OCI-LY7 (cell line): ENCODE results near the gene PIRT. TPM values are rescaled to one million over a fixed set of nuclear protein-coding genes. Genes with fewer than 3 reads are reported as not detected.

Experiments
- BruUV-seq: library from RNA; stranded (reverse); fragments of 400-500 nt; replicated peaks from 2 replicates; lab custom pipeline; 2021; lab: Mats Ljungman, UMichigan
- CTCF ChIA-PET: fragments of 300-600 bp; sonication (Branson Sonifier 250); formaldehyde crosslinking; loops from one replicate; lab custom pipeline; 2022; ENCODE audit warnings: antibody characterized with exemption; ENCODE audit not compliant: unreplicated experiment; lab: Charles Lee
- POLR2A ChIA-PET: fragments of 300-600 bp; sonication (Branson Sonifier 250); formaldehyde crosslinking; loops from one replicate; lab custom pipeline; 2022; ENCODE audit warnings: antibody characterized with exemption; lab: Charles Lee
- DNase-seq: peaks from one replicate; pipeline ENCODE4 v3.0.0-alpha.2; 2015; ENCODE audit warnings: low spot score
- H2AFZ ChIP-seq: fragments of 200-600 bp; sonication (generic), shearing (Covaris generic); 2 replicates; pipeline ENCODE4 v1.6.1; 2014; ENCODE audit warnings: mild to moderate bottlenecking, antibody characterized with exemption, low read length, moderate library complexity
- H3K27ac ChIP-seq: fragments of 200-600 bp; sonication (generic); 2 replicates; pipeline ENCODE4 v1.5.1; 2014; ENCODE audit warnings: mixed run types, low read depth, mild to moderate bottlenecking, moderate library complexity, low read length, inconsistent platforms; ENCODE audit not compliant: poor library complexity, severe bottlenecking
- H3K36me3 ChIP-seq: fragments of 200-600 bp; sonication (generic); 2 replicates; pipeline ENCODE4 v1.6.1; 2014; ENCODE audit warnings: mild to moderate bottlenecking, antibody characterized with exemption, low read length, moderate library complexity, mixed read lengths; ENCODE audit not compliant: insufficient read depth
- H3K4me1 ChIP-seq: fragments of 200-600 bp; sonication (generic); 2 replicates; pipeline ENCODE4 v1.5.1; 2014; ENCODE audit warnings: mild to moderate bottlenecking, low read length; ENCODE audit not compliant: insufficient read depth, poor library complexity, severe bottlenecking
- H3K4me2 ChIP-seq: fragments of 200-600 bp; sonication (generic); 2 replicates; pipeline ENCODE4 v1.6.1; 2014; ENCODE audit warnings: mild to moderate bottlenecking, low read length
- H3K4me3 ChIP-seq: fragments of 200-600 bp; sonication (generic); 2 replicates; pipeline ENCODE4 v1.5.1; 2014; ENCODE audit warnings: mild to moderate bottlenecking, low read depth, low read length; ENCODE audit not compliant: poor library complexity, severe bottlenecking
- H3K79me2 ChIP-seq: fragments of 200-600 bp; sonication (generic); 2 replicates; pipeline ENCODE4 v1.6.1; 2016; ENCODE audit warnings: low read depth, mild to moderate bottlenecking, low read length, moderate library complexity, mixed read lengths; ENCODE audit not compliant: insufficient read depth
- H3K9me2 ChIP-seq: fragments of 200-600 bp; sonication (generic); 2 replicates; pipeline ENCODE4 v1.6.1; 2016; ENCODE audit warnings: mild to moderate bottlenecking, low read length, mixed read lengths; ENCODE audit not compliant: insufficient read depth
- H3K9me3 ChIP-seq: fragments of 200-600 bp; sonication (generic); 2 replicates; pipeline ENCODE4 v1.6.1; 2014; ENCODE audit warnings: mild to moderate bottlenecking, mixed run types, low read length, mixed read lengths
- H4K20me1 ChIP-seq: fragments of 200-600 bp; sonication (generic); 2 replicates; pipeline ENCODE4 v1.6.1; 2014; ENCODE audit warnings: mild to moderate bottlenecking, antibody characterized with exemption, low read length, moderate library complexity, mixed read lengths; ENCODE audit not compliant: insufficient read depth
- CTCF ChIP-seq: fragments of 200-600 bp; sonication (generic); conservative IDR thresholded peaks from 2 replicates; pipeline ENCODE4 v1.5.1; 2014; ENCODE audit warnings: mild to moderate bottlenecking, antibody characterized with exemption, low read length, moderate library complexity, mixed read lengths
- EZH2phosphoT487 ChIP-seq: fragments of 200-600 bp; sonication (generic); IDR thresholded peaks from 2 replicates; pipeline ENCODE4 v1.6.1; 2018; ENCODE audit warnings: low read depth, borderline replicate concordance, mild to moderate bottlenecking, mixed run types, antibody characterized with exemption, low read length, moderate library complexity, mixed read lengths
- intact Hi-C: fragments of 100-400 bp; cut with micrococcal nuclease; formaldehyde crosslinking; loops from one replicate; pipeline ENCODE4 v1.10.0; 2022; ENCODE audit not compliant: unreplicated experiment
- total RNA-seq, 2 experiments: library from RNA; depleted of rRNA in 1 of 2; stranded (reverse); fragments of >200 nt in 1 of 2; shearing (Covaris generic) in 1 of 2; gene quantifications; 2 replicates each; pipeline ENCODE4 v1.2.3, GENCODE V29; 2014 to 2022

The PIRT gene
- total RNA-seq, 2 experiments from 2014 or later, result not detected

- POLR2A ChIA-PET, result no interaction called here
Measured at GRCh38 chr17:10775740-10776356, 62.0 kb downstream of the PIRT start.

GRCh38 chr17:10775058-10775457 lies 62.8 kb downstream of the PIRT start:
- Histone ChIP-seq H2AFZ (no peak overlapping the region), H3K79me2 (no peaks in the 10 kb centered on the region), H3K4me3 (no peak overlapping the region), H3K27ac (no peak overlapping the region), H3K36me3 (no peaks in the 10 kb centered on the region), H3K9me3 (peaks cover 11% of the 10 kb centered on the region; the same call in 1 of the 2 replicates), H3K4me1 (no peaks in the 10 kb centered on the region), H4K20me1 (no peaks in the 10 kb centered on the region), H3K9me2 (no peaks in the 10 kb centered on the region), H3K4me2 (no peak overlapping the region)
- ChIA-PET CTCF (no interaction called here), POLR2A (no interaction called here)
- BruUV-seq, result no TSS peak
- intact Hi-C loops, result no loop called here
- no peak for TF ChIP-seq EZH2phosphoT487
- TF ChIP-seq CTCF, result no peak
- DNase-seq, result no peak

More at GRCh38 chr17:10775740-10776356, 62.0 kb downstream of the PIRT start:
- intact Hi-C loops, result no loop called here
- H3K4me3 ChIP-seq, result no peak overlapping the region
- H3K9me3 ChIP-seq, result peaks cover 11% of the 10 kb centered on the region; the same call in 1 of the 2 replicates
- H4K20me1 ChIP-seq, result no peaks in the 10 kb centered on the region
- no peaks in the 10 kb centered on the region for H3K9me2 ChIP-seq
- CTCF ChIA-PET, result no interaction called here
- no peaks in the 10 kb centered on the region for H3K79me2 ChIP-seq
- BruUV-seq, result no TSS peak
- H2AFZ ChIP-seq, result no peak overlapping the region
- no peaks in the 10 kb centered on the region for H3K4me1 ChIP-seq
- H3K36me3 ChIP-seq, result no peaks in the 10 kb centered on the region
- TF ChIP-seq CTCF, result no peak
- TF ChIP-seq EZH2phosphoT487, result no peak
- no peak for DNase-seq
- no peak overlapping the region for H3K4me2 ChIP-seq
- H3K27ac ChIP-seq, result no peak overlapping the region

GRCh38 chr17:10773391-10773790 lies 64.5 kb downstream of the PIRT start:
- H3K79me2 ChIP-seq, result no peaks in the 10 kb centered on the region
- TF ChIP-seq EZH2phosphoT487 (no peak), CTCF (no peak)
- intact Hi-C loops, result no loop called here
- no peaks in the 10 kb centered on the region for H3K4me1 ChIP-seq
- no peak overlapping the region for H3K4me3 ChIP-seq
- no peaks in the 10 kb centered on the region for H3K9me2 ChIP-seq
- no peak overlapping the region for H3K27ac ChIP-seq
- H3K9me3 ChIP-seq, result peaks cover 11% of the 10 kb centered on the region; the same call in 1 of the 2 replicates
- DNase-seq, result no peak
- CTCF ChIA-PET, result no interaction called here
- BruUV-seq, result no TSS peak
- H2AFZ ChIP-seq, result no peak overlapping the region
- H3K4me2 ChIP-seq, result no peak overlapping the region
- H3K36me3 ChIP-seq, result no peaks in the 10 kb centered on the region
- no peaks in the 10 kb centered on the region for H4K20me1 ChIP-seq
- POLR2A ChIA-PET, result no interaction called here
